ENCODE measurements around the gene UBE2H.

DNA sequence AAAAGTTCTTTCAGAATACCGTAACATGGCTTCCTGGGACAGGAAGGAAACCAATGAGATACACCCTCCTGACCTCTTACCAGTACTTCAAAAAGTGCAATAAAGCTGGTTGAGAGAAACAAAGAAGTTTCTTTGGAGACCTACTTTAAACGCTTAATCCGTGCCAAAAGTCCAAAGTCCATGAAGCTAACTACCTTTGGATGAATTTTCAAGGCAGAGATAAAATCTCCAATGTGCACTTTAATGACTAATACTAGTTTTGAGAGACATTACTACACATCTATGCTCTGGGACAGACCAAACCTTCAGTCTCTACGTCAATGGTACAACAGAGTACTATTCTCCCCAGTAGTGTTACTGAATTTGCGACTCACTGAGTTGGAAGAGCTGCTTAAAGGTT lies 46.1 kb downstream of the UBE2H start:
- TF ChIP-seq YY1 (IDR thresholded peaks at IDR 0.05; ENCODE audit: insufficient read depth, insufficient read length) = no peak
- TF ChIP-seq ZNF274 (IDR thresholded peaks at IDR 0.05; ENCODE audit: low read depth, low read length) = no peak

Measured in NT2/D1 (cell line).